ENCODE measurements around the gene FOXP4. TPM values are rescaled to one million over a fixed set of nuclear protein-coding genes. Genes with fewer than 3 reads are reported as not detected.

Gene FOXP4
- total and polyA plus RNA-seq, 2 of the 13 experiments (the other 11 are each of a cell fraction or from before 2014, with no cell fraction given), result 11.0 to 12.4 TPM

DNA sequence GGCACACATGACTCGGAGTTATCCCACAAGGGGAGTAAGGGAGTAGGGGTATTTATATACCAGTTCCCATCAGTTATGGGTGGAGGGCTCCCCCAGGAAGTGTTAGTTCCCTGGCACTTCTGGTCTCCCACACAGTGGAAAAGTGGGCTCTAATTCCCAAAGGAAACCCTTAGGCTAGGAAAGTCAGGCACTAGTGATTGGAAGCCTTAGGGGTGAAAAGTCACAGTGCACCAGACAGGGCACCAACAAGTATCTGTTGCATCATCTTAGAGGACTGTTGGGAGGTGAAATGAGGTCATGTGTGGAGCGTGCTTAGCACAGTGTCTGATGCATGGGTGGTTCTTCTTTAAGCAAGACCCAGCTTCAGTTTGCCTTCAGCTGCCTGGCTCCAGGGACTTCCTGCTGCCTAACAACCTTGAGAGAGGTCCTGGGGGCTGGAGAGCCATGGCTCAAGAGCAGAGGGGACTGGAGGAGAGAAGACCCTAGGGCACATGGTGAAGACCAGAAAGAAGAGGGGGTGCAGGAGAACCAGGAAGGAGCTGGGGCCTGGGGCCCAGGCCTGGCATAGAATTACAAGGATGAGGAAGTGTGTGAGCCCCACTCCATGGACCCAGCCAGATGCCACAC, 7.5 kb upstream of the FOXP4 start (continued):
- no peak for TF ChIP-seq AFF4 (CRISPR knock-in tag; IDR thresholded peaks at IDR 0.05)
- no peak for TF ChIP-seq HOXD1 (CRISPR knock-in tag; IDR thresholded peaks at IDR 0.05)
- TF ChIP-seq ZNF644 (CRISPR knock-in tag; IDR thresholded peaks at IDR 0.05; ENCODE audit: low read depth), result peak; percentile 62; the same call in 1 of the 2 replicates
- TF ChIP-seq, protein P1, sequence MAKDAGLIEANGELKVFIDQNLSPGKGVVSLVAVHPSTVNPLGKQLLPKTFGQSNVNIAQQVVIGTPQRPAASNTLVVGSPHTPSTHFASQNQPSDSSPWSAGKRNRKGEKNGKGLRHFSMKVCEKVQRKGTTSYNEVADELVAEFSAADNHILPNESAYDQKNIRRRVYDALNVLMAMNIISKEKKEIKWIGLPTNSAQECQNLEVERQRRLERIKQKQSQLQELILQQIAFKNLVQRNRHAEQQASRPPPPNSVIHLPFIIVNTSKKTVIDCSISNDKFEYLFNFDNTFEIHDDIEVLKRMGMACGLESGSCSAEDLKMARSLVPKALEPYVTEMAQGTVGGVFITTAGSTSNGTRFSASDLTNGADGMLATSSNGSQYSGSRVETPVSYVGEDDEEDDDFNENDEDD (CRISPR knock-in tag; IDR thresholded peaks at IDR 0.05; ENCODE audit: borderline replicate concordance), result no peak
- no peak for TF ChIP-seq SMAD3 (CRISPR knock-in tag; IDR thresholded peaks at IDR 0.05)
- TF ChIP-seq CREBL2 (CRISPR knock-in tag; IDR thresholded peaks at IDR 0.05; ENCODE audit: borderline replicate concordance), result no peak
- TF ChIP-seq NFE2L2 (IDR thresholded peaks at IDR 0.05; ENCODE audit: low read length), result no peak
- TF ChIP-seq PHB2 (IDR thresholded peaks at IDR 0.05; ENCODE audit: partially characterized antibody), result no peak
- no peak for TF ChIP-seq ZNF235 (CRISPR knock-in tag; IDR thresholded peaks at IDR 0.05; ENCODE audit: borderline replicate concordance)
- no peak for TF ChIP-seq TCF7L2 (IDR thresholded peaks at IDR 0.05; ENCODE audit: low read depth, low read length)
- no peak for TF ChIP-seq TP53 (CRISPR knock-in tag; conservative IDR thresholded peaks at IDR 0.05)
- 0 out of 2 replicates have a peak, but pooled peaks have one; percentile 19 for TF ChIP-seq HHEX (CRISPR knock-in tag; IDR thresholded peaks at IDR 0.05)
- TF ChIP-seq TBX2 (CRISPR knock-in tag; IDR thresholded peaks at IDR 0.05; ENCODE audit: borderline replicate concordance), result no peak
- TF ChIP-seq, protein P2, sequence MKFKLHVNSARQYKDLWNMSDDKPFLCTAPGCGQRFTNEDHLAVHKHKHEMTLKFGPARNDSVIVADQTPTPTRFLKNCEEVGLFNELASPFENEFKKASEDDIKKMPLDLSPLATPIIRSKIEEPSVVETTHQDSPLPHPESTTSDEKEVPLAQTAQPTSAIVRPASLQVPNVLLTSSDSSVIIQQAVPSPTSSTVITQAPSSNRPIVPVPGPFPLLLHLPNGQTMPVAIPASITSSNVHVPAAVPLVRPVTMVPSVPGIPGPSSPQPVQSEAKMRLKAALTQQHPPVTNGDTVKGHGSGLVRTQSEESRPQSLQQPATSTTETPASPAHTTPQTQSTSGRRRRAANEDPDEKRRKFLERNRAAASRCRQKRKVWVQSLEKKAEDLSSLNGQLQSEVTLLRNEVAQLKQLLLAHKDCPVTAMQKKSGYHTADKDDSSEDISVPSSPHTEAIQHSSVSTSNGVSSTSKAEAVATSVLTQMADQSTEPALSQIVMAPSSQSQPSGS (CRISPR knock-in tag; IDR thresholded peaks at IDR 0.05), result peak; percentile 76; the same call in 1 of the 2 replicates
- TF ChIP-seq TMF1 (CRISPR knock-in tag; IDR thresholded peaks at IDR 0.05; ENCODE audit: low read depth), result no peak
- TF ChIP-seq EP300 (IDR thresholded peaks at IDR 0.05; ENCODE audit: low read depth in 2 of 2, low read length in 2 of 2), result peak in 1 of 2 experiments; percentile 68; a peak in 2 of 4 replicates
- TF ChIP-seq EP300 (CRISPR knock-in tag; IDR thresholded peaks at IDR 0.05; ENCODE audit: borderline replicate concordance), result no peak
- no peak for TF ChIP-seq ZNF704 (CRISPR knock-in tag; IDR thresholded peaks at IDR 0.05; ENCODE audit: borderline replicate concordance)
- peak; percentile 95 for TF ChIP-seq RARA (CRISPR knock-in tag; IDR thresholded peaks at IDR 0.05)

Measured in HepG2 (cell line).